Esophagus muscularis mucosa (tissue), 3 donors: ENCODE measurements around the gene GALNT15.
A peak's percentile ranks its signal among the peaks of the same experiment; 100 is the strongest.

Experiments used
- POLR2A ChIP-seq: fragments of 450-650 bp; IDR thresholded peaks from one replicate; pipeline ENCODE4 v1.6.1; 2017; ENCODE audit warnings: antibody characterized with exemption, moderate library complexity, mild to moderate bottlenecking, low read depth
- TF ChIP-seq, protein P1 (sequence below), 3 experiments: fragments of 200-600 bp in 2 of 3; fragments of 450-650 bp in 1 of 3; sonication (generic) in 2 of 3; IDR thresholded peaks; one replicate each; pipeline ENCODE4 v1.5.1; 2017 to 2019; ENCODE audit warnings: antibody characterized with exemption in 3 of 3, mild to moderate bottlenecking in 2 of 3, moderate library complexity in 1 of 3

DNA sequence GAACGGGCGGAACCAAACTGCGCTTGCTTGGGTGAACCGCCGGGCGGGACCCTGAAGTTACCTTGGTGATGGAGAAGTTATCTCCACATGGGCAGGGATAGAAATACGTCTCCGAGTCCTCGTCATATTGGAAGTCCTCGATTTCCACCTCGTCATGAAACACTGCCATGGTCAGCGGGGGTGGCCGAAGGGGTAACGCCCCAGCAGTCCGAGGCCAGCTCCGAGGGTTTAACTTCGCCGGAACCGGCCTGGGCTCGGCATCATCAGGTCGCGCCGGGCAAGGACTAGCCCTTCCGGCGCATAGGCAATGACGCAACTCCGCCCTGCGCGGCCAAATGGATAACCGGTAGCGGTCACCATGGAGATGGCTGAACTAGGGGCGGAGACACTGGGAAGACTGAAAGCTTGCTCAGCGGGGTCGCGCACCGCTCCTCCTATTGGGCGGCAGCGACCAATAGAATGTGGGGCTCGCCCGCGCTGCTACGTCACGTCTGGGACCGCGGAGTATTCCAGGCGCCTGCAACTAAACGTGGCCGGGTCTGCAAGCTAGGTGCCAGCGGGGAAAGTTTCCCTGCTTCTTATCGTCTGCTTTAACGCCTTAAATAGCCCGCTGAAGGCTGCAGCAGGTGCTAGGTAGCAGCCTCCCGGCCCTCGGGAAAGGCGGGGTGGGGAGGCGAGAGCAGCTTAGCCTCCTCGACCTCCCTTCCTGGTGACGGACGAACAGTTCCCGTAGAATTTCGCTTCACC, 90.4 kb downstream of the GALNT15 start, which contains the start of the genes DPH3 and OXNAD1:
- peak; percentile 60 for TF ChIP-seq POLR2A
- TF ChIP-seq, protein P1, sequence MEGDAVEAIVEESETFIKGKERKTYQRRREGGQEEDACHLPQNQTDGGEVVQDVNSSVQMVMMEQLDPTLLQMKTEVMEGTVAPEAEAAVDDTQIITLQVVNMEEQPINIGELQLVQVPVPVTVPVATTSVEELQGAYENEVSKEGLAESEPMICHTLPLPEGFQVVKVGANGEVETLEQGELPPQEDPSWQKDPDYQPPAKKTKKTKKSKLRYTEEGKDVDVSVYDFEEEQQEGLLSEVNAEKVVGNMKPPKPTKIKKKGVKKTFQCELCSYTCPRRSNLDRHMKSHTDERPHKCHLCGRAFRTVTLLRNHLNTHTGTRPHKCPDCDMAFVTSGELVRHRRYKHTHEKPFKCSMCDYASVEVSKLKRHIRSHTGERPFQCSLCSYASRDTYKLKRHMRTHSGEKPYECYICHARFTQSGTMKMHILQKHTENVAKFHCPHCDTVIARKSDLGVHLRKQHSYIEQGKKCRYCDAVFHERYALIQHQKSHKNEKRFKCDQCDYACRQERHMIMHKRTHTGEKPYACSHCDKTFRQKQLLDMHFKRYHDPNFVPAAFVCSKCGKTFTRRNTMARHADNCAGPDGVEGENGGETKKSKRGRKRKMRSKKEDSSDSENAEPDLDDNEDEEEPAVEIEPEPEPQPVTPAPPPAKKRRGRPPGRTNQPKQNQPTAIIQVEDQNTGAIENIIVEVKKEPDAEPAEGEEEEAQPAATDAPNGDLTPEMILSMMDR (IDR thresholded peaks at IDR 0.05), result peak in 2 of 3 experiments; percentile 22 to 33
